Keratinocyte (primary cell): Measurements from ENCODE around the gene GFM2. TPM values are rescaled to one million over a fixed set of nuclear protein-coding genes. Genes with fewer than 3 reads are reported as not detected.

Experiments
- DNase-seq: peaks from one replicate; pipeline ENCODE4 v3.0.0-alpha.2; 2011; ENCODE audit warnings: low read depth, missing footprints, low spot score
- FAIRE-seq: peaks from 2 replicates; lab custom pipeline; 2011; peaks lifted over from hg19 to GRCh38; lab: Jason Lieb, UNC
- H2AFZ ChIP-seq: 2 replicates; pipeline ENCODE4 v1.6.0; 2012; ENCODE audit warnings: low read length, control low read depth, inconsistent platforms; ENCODE audit not compliant: control insufficient read depth
- H3K27ac ChIP-seq: 2 replicates; pipeline ENCODE4 v1.5.1; 2011; ENCODE audit warnings: low read length; ENCODE audit not compliant: control insufficient read depth, insufficient read depth
- H3K27me3 ChIP-seq: 3 replicates; pipeline ENCODE4 v1.6.0; 2011; ENCODE audit warnings: low read length; ENCODE audit not compliant: control insufficient read depth, insufficient read depth; ENCODE audit errors: extremely low read depth
- H3K36me3 ChIP-seq, 2 experiments: 2 replicates in 1 of 2; 3 replicates in 1 of 2; pipeline ENCODE4 v1.5.1; 2011; ENCODE audit warnings: low read length in 2 of 2, mild to moderate bottlenecking in 1 of 2; ENCODE audit not compliant: control insufficient read depth in 2 of 2, insufficient read depth in 2 of 2; ENCODE audit errors: extremely low read depth in 1 of 2
- H3K4me1 ChIP-seq: 3 replicates; pipeline ENCODE4 v1.5.1; 2011; ENCODE audit warnings: low read length; ENCODE audit not compliant: control insufficient read depth, insufficient read depth; ENCODE audit errors: extremely low read depth
- H3K4me2 ChIP-seq: 3 replicates; pipeline ENCODE4 v1.6.0; 2011; ENCODE audit warnings: low read depth, low read length; ENCODE audit not compliant: control insufficient read depth, insufficient read depth; ENCODE audit errors: extremely low read depth
- H3K4me3 ChIP-seq, 3 experiments: fragments of 200-600 bp in 1 of 3; sonication (generic) in 1 of 3; 2 replicates in 2 of 3; 3 replicates in 1 of 3; pipeline ENCODE4 v1.5.1; 2011 to 2016; ENCODE audit warnings: low read length in 3 of 3, mild to moderate bottlenecking in 3 of 3, control low read depth in 2 of 3, inconsistent platforms in 1 of 3, low read depth in 1 of 3, mixed read lengths in 1 of 3, mixed run types in 1 of 3, moderate library complexity in 1 of 3; ENCODE audit not compliant: control insufficient read depth in 2 of 3, insufficient read depth in 2 of 3; ENCODE audit errors: extremely low read depth in 1 of 3
- H3K79me2 ChIP-seq: 2 replicates; pipeline ENCODE4 v1.6.0; 2012; ENCODE audit warnings: low read length; ENCODE audit not compliant: control insufficient read depth, insufficient read depth
- H3K9ac ChIP-seq: 3 replicates; pipeline ENCODE4 v1.6.0; 2011; ENCODE audit warnings: low read length; ENCODE audit not compliant: control insufficient read depth, insufficient read depth; ENCODE audit errors: extremely low read depth
- H3K9me1 ChIP-seq: 3 replicates; pipeline ENCODE4 v1.6.0; 2011; ENCODE audit warnings: low read length; ENCODE audit not compliant: control insufficient read depth, insufficient read depth; ENCODE audit errors: extremely low read depth
- H3K9me3 ChIP-seq: 2 replicates; pipeline ENCODE4 v1.5.1; 2012; ENCODE audit warnings: low read depth, low read length; ENCODE audit not compliant: control insufficient read depth
- H4K20me1 ChIP-seq: 3 replicates; pipeline ENCODE4 v1.6.0; 2011; ENCODE audit warnings: low read length; ENCODE audit not compliant: control insufficient read depth, insufficient read depth; ENCODE audit errors: extremely low read depth
- EZH2 ChIP-seq: IDR thresholded peaks from one replicate; pipeline ENCODE4 v1.6.1; 2012; ENCODE audit warnings: inconsistent platforms, mild to moderate bottlenecking, low read length, moderate library complexity
- dilution Hi-C: fragments of 300-500 bp; cut with MboI; formaldehyde crosslinking; loops from one replicate; pipeline ENCODE4 v1.7.0; 2020; ENCODE audit warnings: low sequenced_read_pairs; ENCODE audit not compliant: extremely low pct_ligation_motif_present
- polyA plus RNA-seq, 5 experiments: library from polyadenylated mRNA; depleted of rRNA in 3 of 5; stranded (reverse) in 3 of 5; stranded (forward) in 1 of 5; unstranded in 1 of 5; fragments of >200 nt; gene quantifications; 1 replicate in 1 of 5; 2 replicates in 3 of 5; 3 replicates in 1 of 5; pipeline versions ENCODE4 v1.2.1 to v1.2.3, GENCODE V29; 2011 to 2012; ENCODE audit warnings: missing spikeins in 2 of 5, low read depth in 1 of 5, low replicate concordance in 1 of 5
- TF ChIP-seq, protein P1 (sequence below), 3 experiments: IDR thresholded peaks in 1 of 3; conservative IDR thresholded peaks in 1 of 3; optimal IDR thresholded peaks in 1 of 3; 2 replicates in 2 of 3; 3 replicates in 1 of 3; pipeline versions ENCODE3 to v1.5.1; 2011; ENCODE audit warnings: low read length in 3 of 3, mild to moderate bottlenecking in 3 of 3, moderate library complexity in 2 of 3, control low read depth in 1 of 3, inconsistent platforms in 1 of 3; ENCODE audit not compliant: insufficient read depth in 2 of 3; ENCODE audit errors: extremely low read depth in 1 of 3

Gene GFM2
- polyA plus RNA-seq, 1 donor (not counting 4 experiments of a cell fraction or from before 2014, with no cell fraction given): 55.4 TPM

- Histone ChIP-seq H3K4me2 (peak overlapping the region; percentile 11), H3K4me3 (no peak overlapping the region), H3K9me1 (no peaks in the 10 kb centered on the region), H3K27me3 (no peaks in the 10 kb centered on the region), H4K20me1 (no peaks in the 10 kb centered on the region), H2AFZ (no peak overlapping the region), H3K27ac (peak overlapping the region; percentile 10), H3K79me2 (peaks cover 5% of the 10 kb centered on the region), H3K4me1 (peaks cover 13% of the 10 kb centered on the region), H3K9me3 (no peaks in the 10 kb centered on the region), H3K9ac (no peak overlapping the region), H3K36me3 (peaks cover 17 to 20% of the 10 kb centered on the region in 2 experiments)
- FAIRE-seq: peak; percentile 94
- TF ChIP-seq, protein P1, sequence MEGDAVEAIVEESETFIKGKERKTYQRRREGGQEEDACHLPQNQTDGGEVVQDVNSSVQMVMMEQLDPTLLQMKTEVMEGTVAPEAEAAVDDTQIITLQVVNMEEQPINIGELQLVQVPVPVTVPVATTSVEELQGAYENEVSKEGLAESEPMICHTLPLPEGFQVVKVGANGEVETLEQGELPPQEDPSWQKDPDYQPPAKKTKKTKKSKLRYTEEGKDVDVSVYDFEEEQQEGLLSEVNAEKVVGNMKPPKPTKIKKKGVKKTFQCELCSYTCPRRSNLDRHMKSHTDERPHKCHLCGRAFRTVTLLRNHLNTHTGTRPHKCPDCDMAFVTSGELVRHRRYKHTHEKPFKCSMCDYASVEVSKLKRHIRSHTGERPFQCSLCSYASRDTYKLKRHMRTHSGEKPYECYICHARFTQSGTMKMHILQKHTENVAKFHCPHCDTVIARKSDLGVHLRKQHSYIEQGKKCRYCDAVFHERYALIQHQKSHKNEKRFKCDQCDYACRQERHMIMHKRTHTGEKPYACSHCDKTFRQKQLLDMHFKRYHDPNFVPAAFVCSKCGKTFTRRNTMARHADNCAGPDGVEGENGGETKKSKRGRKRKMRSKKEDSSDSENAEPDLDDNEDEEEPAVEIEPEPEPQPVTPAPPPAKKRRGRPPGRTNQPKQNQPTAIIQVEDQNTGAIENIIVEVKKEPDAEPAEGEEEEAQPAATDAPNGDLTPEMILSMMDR (optimal IDR thresholded peaks at IDR 0.05 in 1 of 3, IDR thresholded peaks at IDR 0.05 in 1 of 3, conservative IDR thresholded peaks at IDR 0.05 in 1 of 3; ENCODE audit: extremely low read depth in 1 of 3, insufficient read depth in 2 of 3, low read length in 3 of 3): no peak
- no peak for TF ChIP-seq EZH2
- dilution Hi-C loops: no loop called here
- peak; percentile 26 for DNase-seq
Measured at GRCh38 chr5:74693191-74693590, 73.7 kb downstream of the GFM2 start.

DNA sequence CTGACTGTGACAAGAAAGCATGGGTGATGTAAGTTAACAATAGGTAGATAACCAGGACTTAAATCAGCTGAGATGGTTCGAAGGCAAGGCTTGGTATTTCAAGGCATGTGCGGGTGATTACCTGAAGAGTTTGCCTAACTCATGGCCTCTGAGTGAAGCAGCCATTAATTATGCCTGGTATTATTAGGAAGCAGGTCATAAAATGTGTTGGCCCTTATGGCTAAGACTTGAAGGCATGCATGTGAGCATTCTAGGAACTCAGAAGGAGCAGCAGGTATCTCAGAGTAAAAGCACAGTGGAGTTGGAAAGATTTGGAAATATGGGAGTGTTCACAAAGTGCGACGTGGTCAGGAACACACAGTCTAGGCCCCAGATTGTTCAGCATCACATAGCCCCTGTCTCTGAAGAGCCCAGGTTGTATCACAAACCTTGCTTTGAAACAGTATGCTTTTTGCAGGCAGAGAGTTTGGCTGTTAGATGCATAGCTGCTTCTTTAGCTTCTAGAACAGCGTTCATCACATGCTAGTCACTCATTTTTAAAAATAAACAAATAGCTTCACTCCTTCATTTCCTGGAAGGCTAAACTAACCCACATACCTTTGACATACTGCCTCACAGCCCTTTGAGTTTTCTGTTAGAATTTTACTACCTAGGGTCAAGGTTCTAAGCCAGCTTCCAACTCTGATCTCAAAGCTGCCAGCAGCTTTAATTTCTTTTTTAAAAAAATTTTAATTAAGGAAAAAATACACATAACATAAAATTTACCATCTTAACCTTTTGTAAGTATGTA, 79.8 kb downstream of the GFM2 start:
- dilution Hi-C loops: no loop called here
- peaks cover 31% of the 10 kb centered on the region for H3K79me2 ChIP-seq
- peaks cover 5% of the 10 kb centered on the region for H3K9me1 ChIP-seq
- no peaks in the 10 kb centered on the region for H3K9me3 ChIP-seq
- H3K4me3 ChIP-seq: peak overlapping the region in 1 of 3 experiments; percentile 2
- peaks cover 22% of the 10 kb centered on the region for H3K4me1 ChIP-seq
- H3K9ac ChIP-seq: no peak overlapping the region
- no peak overlapping the region for H2AFZ ChIP-seq
- peaks cover 7 to 11% of the 10 kb centered on the region in 2 experiments for H3K36me3 ChIP-seq
- peak overlapping the region; percentile 93 for H3K4me2 ChIP-seq
- no peaks in the 10 kb centered on the region for H3K27me3 ChIP-seq
- H3K27ac ChIP-seq: no peak overlapping the region
- TF ChIP-seq, protein P1 (optimal IDR thresholded peaks at IDR 0.05 in 1 of 3, IDR thresholded peaks at IDR 0.05 in 1 of 3, conservative IDR thresholded peaks at IDR 0.05 in 1 of 3; ENCODE audit: extremely low read depth in 1 of 3, insufficient read depth in 2 of 3, low read length in 3 of 3): no peak
- TF ChIP-seq EZH2: no peak
- DNase-seq (no peak), FAIRE-seq (no peak)
- H4K20me1 ChIP-seq: no peaks in the 10 kb centered on the region
